Fibroblast of gingiva (primary cell): ENCODE data around the gene COL20A1.

Source experiments
- DNase-seq: peaks from one replicate; pipeline ENCODE4 v3.0.0-alpha.2; 2011; ENCODE audit warnings: low read depth

The COL20A1 gene

DNA sequence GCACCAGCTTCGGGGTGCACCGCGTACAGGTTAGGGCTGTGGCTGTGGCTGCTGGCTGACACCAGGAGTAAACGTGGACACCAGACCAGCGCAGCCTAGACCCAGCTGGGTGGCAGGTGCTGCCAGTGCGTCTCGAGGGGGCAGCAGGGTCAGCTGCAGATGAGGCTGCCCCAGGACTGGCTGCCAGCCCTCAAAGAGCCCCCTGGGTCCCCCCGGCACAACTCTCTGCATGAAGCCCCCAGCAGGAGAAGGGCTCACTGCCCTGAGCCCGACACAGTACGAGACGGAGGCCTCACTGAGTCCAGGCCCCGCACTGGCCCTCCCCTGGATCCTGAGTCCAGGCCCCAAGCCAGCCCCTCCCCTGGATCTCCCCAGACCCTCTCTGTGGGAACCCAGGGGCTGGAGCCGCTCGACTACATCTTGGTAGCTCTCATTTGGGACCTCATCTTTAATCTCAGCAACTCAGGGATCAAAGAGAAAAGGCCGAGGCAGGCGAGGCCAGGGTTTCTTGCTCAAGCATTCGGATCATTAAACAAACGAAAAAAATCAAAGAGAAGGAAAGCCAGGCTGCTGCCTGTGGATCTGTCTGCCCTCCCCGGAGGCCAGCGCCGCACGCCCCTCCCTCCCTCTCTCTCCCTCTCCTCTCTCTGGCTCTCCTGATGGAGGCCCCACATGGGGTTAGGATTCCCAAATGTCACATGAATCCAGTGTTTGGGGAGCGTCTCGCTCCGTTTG, 31.8 kb upstream of the COL20A1 start:
- peak; percentile 8 for DNase-seq

- DNase-seq: no peak
Measured at GRCh38 chr20:63261795-63262528, 31.0 kb upstream of the COL20A1 start.

DNA sequence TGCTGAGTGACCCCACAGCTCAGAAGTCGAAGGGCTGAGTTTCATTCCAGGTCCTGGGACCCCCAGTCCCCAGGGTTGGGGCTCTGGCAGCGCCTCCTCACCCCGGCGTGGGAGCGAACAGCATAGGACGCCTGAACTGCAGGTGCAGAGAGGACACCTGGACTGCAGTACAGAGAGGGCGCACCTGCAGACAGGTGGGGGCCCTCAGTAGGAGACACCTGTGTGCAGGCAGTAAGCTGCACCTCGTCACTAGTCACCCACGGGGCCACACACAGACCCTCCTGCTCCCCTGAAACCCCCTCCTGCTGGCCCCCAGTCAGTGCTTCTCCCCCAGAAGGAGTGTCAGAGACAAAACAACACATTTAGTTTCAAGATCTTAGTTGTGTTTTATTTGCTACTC, 30.1 kb upstream of the COL20A1 start:
- DNase-seq: no peak

GRCh38 chr20:63264000-63264399, 29.0 kb upstream of the COL20A1 start:
- DNase-seq: no peak

GRCh38 chr20:63264519-63264918, 28.5 kb upstream of the COL20A1 start:
- DNase-seq: no peak

- peak; percentile 78 for DNase-seq
Measured at GRCh38 chr20:63265891-63266515, 27.0 kb upstream of the COL20A1 start.

DNA sequence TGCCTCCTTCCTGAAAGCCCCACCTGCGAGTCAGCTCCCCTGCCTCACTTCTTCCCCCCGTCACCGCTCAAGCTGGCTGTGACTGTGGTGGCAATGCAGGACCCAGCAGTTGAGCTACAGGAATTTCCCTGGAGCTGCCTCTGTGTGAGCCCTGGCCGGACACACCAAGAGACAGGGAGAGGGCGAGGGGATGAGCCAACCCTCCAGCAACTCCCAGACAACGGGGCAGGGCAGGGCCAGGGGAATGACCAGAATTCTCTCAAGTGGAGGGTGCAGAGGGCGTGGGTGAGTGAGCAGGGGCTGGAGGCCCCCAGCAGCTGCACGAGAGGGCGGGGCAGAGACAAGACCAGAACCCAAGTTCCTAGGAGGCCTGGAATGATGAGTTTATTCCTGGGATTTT, 25.3 kb upstream of the COL20A1 start:
- DNase-seq: no peak

- DNase-seq: no peak
Measured at GRCh38 chr20:63268256-63268655, 24.7 kb upstream of the COL20A1 start.

- no peak for DNase-seq
Measured at GRCh38 chr20:63268671-63269439, 24.1 kb upstream of the COL20A1 start.

GRCh38 chr20:63269724-63270123, 23.3 kb upstream of the COL20A1 start:
- DNase-seq: no peak

DNA sequence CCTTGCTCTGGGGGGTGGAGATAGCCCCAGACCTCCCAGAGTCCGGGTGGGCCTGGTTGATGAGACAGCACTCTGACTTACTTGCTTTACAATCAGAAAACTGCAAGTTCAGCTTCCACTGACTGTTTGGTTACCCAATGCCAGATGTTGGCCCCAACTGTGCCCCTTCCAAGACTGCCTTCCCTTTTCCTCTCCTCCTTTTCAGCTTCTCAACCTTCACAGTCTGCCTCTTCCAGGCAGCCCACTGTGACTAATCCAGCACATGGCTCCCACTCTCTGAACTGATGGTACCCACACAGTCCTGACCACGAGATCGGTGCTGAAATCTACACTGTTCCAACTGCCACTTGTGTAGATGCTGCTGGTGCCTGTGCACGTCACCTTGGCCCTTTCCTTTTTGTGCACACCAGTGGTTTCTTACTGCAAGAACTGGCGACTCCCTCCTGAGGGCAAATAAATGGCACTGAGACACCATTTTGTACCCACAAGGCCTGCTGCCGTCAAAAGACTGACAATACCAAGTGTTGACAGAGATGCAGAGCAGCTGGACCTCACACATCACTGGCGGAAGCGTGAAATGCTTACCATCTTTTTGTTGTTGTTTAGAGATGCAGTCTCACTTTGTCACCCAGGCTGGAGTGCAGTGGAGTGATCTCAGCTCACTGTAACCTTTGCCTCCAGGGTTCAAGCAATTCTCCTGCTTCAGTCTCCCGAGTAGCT, 22.2 kb upstream of the COL20A1 start:
- DNase-seq: peak; percentile 29

DNA sequence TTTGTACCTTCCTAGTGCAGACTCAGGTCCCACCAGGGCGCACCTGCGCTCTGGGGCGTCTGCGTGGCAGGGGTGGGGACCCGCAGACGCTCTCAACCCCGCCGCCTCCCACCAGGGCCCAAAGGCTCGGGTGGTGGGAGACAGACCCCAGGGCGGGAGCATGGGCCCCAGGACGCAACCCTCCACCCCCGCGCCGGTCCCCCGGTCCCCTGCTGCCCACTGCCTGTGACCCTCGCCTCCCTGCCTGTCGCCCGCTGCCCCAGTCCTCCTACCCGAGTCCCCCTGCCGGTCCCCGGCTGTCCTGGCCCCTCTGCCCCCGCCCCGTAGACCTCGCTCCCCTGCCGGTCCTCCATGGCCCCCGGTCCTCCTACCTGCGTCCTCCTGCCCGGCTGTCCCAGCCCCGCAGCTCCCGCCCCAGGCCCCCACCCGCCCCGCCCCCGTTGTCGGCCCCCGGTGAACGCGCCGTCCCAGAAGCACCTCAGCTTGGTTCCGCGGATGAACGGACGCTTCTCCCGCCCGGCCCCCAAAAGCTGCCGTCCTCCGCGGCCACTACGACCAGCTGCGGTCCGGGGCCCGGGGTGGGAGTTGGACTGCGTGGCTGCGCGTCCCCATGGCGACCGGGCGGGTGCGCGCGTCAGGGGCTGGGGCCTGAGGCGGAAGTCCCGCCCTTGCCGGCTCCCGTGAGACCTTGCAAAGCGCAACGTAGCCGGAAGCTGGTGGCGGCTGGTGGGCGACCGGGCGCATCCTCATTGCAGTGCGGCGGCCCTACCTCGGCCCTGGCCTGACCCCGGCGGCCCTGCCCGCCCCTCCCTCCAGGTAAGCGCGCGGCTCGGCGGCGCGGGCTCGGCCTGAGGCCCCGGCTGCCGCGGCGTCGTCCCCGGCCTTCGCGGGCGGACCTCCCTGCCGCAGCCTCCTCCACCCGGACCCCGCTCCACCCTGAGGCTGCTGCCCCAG, 20.6 kb upstream of the COL20A1 start, which contains the start of gene ARFGAP1:
Gene ARFGAP1 (plus strand): TSS at position 709 of the 954 bp plus-strand sequence. CDS start 2,768 bp downstream, outside the sequence.
- peak; percentile 87 for DNase-seq

GRCh38 chr20:63273059-63273579, 19.9 kb upstream of the COL20A1 start:
- no peak for DNase-seq

DNA sequence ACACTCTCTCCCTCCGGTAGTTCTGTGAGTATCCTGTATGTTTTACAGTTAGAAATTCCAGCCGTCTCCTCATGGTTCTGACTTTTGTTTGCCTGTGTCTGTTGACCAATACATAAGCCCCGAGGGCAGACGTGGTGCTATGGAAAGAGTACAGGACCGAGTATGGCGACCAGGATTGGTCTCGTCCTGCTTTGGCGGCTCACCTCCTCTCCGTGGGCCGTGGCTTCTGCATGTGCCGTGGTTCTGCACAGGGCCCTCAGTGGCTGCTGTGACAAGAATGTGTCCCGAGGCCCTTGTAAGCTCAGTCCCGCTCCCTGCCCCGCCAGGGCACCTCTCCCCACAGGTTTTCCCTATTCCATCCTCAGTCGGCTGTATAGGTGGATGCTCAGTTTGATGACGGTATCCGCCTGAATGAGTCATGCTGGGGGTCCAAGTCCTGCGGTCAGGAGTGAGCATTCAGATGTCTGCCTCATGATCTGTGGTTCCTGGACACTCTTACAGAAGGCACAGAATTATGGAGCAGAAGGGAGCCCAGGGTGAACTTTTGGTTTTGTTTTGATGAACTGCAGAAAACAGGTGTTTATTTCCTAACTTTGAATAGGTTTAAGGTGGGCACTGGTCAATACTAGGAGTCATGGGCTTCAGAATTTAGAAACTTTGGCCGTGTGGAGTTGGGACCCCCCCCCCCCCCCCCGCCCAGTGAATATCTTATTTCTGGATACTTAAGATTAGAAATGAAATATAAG, 19.2 kb upstream of the COL20A1 start:
- DNase-seq: peak; percentile 19

- no peak for DNase-seq
Measured at GRCh38 chr20:63274381-63275228, 18.4 kb upstream of the COL20A1 start.

DNA sequence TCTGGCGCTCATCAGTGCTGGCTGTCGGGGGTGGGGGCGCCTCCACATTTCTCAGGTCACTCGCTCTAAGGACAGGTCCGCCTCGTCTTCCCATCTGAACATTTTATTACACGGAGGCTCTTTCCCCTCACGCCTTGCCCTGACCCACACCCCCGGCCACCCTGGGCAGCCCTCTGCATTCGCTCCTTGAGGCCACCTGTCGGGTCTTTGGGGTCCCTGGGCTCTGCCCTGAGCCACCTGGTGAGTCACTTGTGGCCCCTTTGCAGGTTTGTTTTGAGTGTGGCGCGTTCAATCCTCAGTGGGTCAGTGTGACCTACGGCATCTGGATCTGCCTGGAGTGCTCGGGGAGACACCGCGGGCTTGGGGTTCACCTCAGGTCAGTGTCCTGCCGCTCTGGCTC, 17.2 kb upstream of the COL20A1 start:
- DNase-seq: no peak

GRCh38 chr20:63276956-63277355, 16.0 kb upstream of the COL20A1 start:
- DNase-seq: no peak

GRCh38 chr20:63277466-63278272, 15.3 kb upstream of the COL20A1 start:
- DNase-seq: no peak
